ENCODE results near the gene FAM53A. TPM values are rescaled to one million over a fixed set of nuclear protein-coding genes. Genes with fewer than 3 reads are reported as not detected.

FAM53A gene, protein sequence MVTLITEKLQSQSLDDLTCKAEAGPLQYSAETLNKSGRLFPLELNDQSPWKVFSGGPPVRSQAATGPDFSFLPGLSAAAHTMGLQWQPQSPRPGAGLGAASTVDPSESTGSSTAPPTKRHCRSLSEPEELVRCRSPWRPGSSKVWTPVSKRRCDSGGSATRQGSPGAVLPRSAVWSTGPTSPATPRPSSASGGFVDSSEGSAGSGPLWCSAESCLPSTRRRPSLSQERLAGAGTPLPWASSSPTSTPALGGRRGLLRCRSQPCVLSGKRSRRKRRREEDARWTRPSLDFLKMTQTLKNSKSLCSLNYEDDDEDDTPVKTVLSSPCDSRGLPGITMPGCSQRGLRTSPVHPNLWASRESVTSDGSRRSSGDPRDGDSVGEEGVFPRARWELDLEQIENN
- total RNA-seq: 7.2 to 10.5 TPM (median 7.6 TPM) in 3 replicates

DNA sequence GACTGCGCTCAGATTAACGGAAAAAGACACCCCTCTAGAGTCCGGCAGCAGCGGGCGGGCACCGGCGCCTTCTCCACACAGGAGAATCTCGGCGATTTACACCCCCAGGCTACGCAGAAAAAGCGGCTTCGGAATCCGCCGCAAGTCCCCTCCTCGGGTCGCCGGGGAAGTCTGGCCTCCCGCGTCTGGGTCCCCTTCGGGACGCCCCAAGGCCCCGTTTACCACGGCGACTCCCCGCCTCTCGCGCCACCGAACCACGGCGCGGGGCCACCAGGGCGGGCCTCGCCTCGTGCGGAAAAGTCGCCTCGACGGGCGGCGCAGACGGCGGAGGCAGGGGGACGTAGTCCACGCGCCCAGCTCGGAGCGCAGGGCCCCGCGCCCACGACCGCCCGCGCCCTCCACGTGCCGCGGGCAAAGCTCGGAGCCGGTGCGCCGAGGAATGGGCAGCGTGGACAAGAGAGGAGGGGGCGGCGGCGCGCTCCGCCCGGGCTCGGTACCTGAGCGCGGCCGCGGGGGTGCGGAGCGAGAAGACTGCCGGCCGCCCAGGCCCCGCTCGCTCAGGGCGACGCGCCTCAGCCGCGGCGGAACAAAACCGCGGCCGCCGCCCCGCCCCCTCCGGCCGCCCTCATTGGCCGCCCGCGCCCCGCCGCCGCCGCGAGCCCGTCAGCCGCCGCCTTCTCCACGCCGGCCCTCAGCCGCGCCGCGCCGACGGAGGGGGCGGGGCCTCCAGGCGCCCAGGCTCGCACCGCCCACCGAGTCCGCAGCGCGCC lies at the start of gene FAM53A:
FAM53A (minus strand) TSS at position 578 of the 770 bp plus-strand sequence. CDS start 15,572 bp downstream, outside the sequence.
- peak within 1 kb of the TSS; percentile 74 for H3K4me3 Mint-ChIP-seq
- H3K27ac Mint-ChIP-seq: peak within 1 kb of the TSS; percentile 86
- peak; percentile 90 to 96 for DNase-seq (ENCODE audit: low spot score in 2 of 2, unreplicated experiment in 2 of 2)
- peaks cover 10% of the 10 kb centered on the region for H3K4me1 Mint-ChIP-seq
- TF ChIP-seq, protein P1, sequence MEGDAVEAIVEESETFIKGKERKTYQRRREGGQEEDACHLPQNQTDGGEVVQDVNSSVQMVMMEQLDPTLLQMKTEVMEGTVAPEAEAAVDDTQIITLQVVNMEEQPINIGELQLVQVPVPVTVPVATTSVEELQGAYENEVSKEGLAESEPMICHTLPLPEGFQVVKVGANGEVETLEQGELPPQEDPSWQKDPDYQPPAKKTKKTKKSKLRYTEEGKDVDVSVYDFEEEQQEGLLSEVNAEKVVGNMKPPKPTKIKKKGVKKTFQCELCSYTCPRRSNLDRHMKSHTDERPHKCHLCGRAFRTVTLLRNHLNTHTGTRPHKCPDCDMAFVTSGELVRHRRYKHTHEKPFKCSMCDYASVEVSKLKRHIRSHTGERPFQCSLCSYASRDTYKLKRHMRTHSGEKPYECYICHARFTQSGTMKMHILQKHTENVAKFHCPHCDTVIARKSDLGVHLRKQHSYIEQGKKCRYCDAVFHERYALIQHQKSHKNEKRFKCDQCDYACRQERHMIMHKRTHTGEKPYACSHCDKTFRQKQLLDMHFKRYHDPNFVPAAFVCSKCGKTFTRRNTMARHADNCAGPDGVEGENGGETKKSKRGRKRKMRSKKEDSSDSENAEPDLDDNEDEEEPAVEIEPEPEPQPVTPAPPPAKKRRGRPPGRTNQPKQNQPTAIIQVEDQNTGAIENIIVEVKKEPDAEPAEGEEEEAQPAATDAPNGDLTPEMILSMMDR (IDR thresholded peaks at IDR 0.05; ENCODE audit: unreplicated experiment): no peak
- H3K27me3 Mint-ChIP-seq (ENCODE audit: low read depth): no peaks in the 10 kb centered on the region
- no peaks in the 10 kb centered on the region for H3K36me3 Mint-ChIP-seq
- no peaks in the 10 kb centered on the region for H3K9me3 Mint-ChIP-seq

DNA sequence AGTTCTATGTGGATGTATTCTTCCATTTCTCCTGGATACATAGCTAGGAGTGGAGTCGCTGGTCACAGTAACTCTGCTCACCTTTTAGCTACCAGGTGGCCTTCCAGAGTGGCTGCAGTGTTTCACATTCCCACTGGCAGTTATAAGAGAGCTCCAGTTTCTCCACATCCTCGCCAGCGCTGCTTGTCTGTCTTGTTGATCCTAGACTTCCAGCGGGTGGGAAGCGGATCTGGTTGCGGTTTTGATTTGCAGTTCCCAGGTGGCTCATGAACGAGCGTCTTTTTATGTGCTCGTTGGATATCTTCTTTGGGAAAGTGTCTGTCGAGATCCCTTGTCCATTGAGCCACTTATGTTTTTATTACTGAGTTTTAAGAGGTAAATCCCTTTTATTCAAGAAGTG lies 48.8 kb upstream of the FAM53A start:
- peaks cover 37% of the 10 kb centered on the region for H3K36me3 Mint-ChIP-seq
- H3K4me1 Mint-ChIP-seq: peaks cover 5% of the 10 kb centered on the region
- no peak for DNase-seq (ENCODE audit: low spot score in 2 of 2, unreplicated experiment in 2 of 2)
- TF ChIP-seq, protein P1 (IDR thresholded peaks at IDR 0.05; ENCODE audit: unreplicated experiment): no peak
- H3K27ac Mint-ChIP-seq: peak overlapping the region; percentile 25
- H3K4me3 Mint-ChIP-seq: no peak overlapping the region
- H3K27me3 Mint-ChIP-seq (ENCODE audit: low read depth): no peaks in the 10 kb centered on the region
- H3K9me3 Mint-ChIP-seq: no peaks in the 10 kb centered on the region

DNA sequence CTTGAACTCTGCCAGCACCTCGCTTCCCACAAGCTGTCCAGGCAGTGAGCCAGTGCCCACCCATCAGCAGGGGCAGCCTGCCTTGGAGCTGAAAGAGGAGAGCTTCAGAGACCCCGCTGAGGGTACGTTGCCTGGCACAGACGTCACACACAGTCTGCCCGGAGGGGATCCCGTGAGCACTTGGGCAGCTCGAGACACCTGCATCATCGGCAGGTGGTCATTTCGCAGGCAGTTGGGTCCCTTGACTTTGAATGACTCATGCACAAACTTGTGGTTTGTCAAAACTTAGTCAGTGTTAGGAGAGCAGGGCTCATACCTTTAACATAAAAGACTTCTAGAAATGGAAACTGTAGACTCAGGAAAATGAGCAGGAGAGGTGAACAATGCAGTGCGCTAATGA lies 47.1 kb upstream of the FAM53A start:
- Mint-ChIP-seq H3K27ac (no peak overlapping the region), H3K9me3 (no peaks in the 10 kb centered on the region), H3K4me1 (peaks cover 5% of the 10 kb centered on the region), H3K4me3 (no peak overlapping the region), H3K27me3 (ENCODE audit: low read depth) (no peaks in the 10 kb centered on the region), H3K36me3 (peaks cover 29% of the 10 kb centered on the region)
- DNase-seq (ENCODE audit: low spot score in 2 of 2, unreplicated experiment in 2 of 2): no peak
- TF ChIP-seq, protein P1 (IDR thresholded peaks at IDR 0.05; ENCODE audit: unreplicated experiment): no peak

DNA sequence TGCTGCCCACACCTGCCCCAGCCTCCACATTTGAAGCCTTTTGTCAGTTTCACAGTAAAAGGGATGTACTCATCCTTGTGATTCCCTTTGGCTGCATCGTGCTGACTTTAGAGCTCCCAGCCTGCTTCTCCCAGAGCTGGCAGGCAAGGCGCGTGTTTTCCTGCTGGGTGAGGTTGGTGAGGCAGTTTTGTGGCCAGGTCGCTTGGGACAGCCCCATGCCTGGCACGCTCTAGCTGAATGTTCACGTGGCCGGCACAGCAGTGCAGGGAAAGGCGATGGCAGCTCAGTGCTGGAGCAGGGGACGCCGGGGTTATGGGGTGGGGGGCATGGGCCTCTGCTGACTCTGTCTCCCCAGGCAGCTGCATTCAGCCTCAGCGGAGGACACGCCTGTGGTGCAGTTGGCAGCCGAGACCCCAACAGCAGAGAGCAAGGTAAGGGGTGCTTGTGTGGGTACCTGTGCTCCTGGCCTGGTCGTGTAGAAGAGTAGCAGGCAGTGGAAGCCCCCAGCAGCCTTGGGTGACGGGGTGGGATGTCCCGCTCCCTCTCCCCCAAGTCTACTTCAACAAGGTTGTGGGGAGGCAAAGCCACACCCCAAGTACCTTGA lies 46.5 kb upstream of the FAM53A start:
- no peak for DNase-seq (ENCODE audit: low spot score in 2 of 2, unreplicated experiment in 2 of 2)
- TF ChIP-seq, protein P1 (IDR thresholded peaks at IDR 0.05; ENCODE audit: unreplicated experiment): no peak
- Mint-ChIP-seq H3K9me3 (no peaks in the 10 kb centered on the region), H3K27me3 (ENCODE audit: low read depth) (no peaks in the 10 kb centered on the region), H3K4me3 (no peak overlapping the region), H3K27ac (no peak overlapping the region), H3K4me1 (peaks cover 5% of the 10 kb centered on the region), H3K36me3 (peaks cover 26% of the 10 kb centered on the region)

DNA sequence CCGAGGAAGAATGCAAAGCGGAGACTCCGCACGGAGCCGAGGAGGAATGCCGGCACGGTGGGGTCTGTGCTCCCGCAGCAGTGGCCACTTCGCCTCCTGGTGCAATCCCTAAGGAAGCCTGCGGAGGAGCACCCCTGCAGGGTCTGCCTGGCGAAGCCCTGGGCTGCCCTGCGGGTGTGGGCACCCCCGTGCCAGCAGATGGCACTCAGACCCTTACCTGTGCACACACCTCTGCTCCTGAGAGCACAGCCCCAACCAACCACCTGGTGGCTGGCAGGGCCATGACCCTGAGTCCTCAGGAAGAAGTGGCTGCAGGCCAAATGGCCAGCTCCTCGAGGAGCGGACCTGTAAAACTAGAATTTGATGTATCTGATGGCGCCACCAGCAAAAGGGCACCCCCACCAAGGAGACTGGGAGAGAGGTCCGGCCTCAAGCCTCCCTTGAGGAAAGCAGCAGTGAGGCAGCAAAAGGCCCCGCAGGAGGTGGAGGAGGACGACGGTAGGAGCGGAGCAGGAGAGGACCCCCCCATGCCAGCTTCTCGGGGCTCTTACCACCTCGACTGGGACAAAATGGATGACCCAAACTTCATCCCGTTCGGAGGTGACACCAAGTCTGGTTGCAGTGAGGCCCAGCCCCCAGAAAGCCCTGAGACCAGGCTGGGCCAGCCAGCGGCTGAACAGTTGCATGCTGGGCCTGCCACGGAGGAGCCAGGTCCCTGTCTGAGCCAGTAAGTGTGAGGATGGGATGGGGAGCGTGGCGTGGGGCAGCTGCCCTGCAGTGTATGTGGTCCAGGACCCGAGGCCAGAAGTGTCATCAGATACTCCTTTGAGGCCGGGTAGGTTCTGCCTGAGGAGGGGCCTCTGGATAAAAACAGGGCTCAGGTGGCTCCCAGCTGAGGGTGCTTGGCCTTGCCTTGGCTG lies 44.2 kb upstream of the FAM53A start:
- Mint-ChIP-seq H3K4me1 (peaks cover 8% of the 10 kb centered on the region), H3K9me3 (no peaks in the 10 kb centered on the region), H3K27me3 (ENCODE audit: low read depth) (no peaks in the 10 kb centered on the region), H3K4me3 (no peak overlapping the region), H3K27ac (no peak overlapping the region), H3K36me3 (peaks cover 19% of the 10 kb centered on the region)
- TF ChIP-seq, protein P1 (IDR thresholded peaks at IDR 0.05; ENCODE audit: unreplicated experiment): no peak
- DNase-seq (ENCODE audit: low spot score in 2 of 2, unreplicated experiment in 2 of 2): no peak

Measured in mesothelial cell of epicardium (in vitro differentiated cells).